HCT116 (cell line): ENCODE measurements around the gene MLH3. TPM values are rescaled to one million over a fixed set of nuclear protein-coding genes. Genes with fewer than 3 reads are reported as not detected.

Source experiments
- ATAC-seq: fragments of 200-7000 bp; cut with Tn5 transposase; 2 replicates; pipeline ENCODE4 v1.9.1; 2020; ENCODE audit warnings: mild to moderate bottlenecking, moderate library complexity
- BruUV-seq: library from RNA; stranded (reverse); fragments of 400-500 nt; replicated peaks from 2 replicates; lab custom pipeline; 2021; lab: Mats Ljungman, UMichigan
- CTCF ChIA-PET: fragments of 300-600 bp; sonication (Branson Sonifier 250); formaldehyde crosslinking; loops from one replicate; lab custom pipeline; 2021; ENCODE audit warnings: antibody characterized with exemption; lab: Charles Lee
- POLR2A ChIA-PET: fragments of 300-600, 350-600 bp; sonication (Branson Sonifier 250); formaldehyde crosslinking; loops from one replicate; lab custom pipeline; 2021; ENCODE audit warnings: antibody characterized with exemption; lab: Charles Lee
- RAD21 ChIA-PET, 2 experiments: fragments of 300-600 bp; sonication (Branson Sonifier 250); formaldehyde crosslinking; loops; one replicate each; lab custom pipeline; 2023; ENCODE audit warnings: low total read pairs in 2 of 2; ENCODE audit not compliant: uncharacterized antibody in 2 of 2, unreplicated experiment in 2 of 2, low non-redundant PET in 1 of 2; lab: Charles Lee
- DNase-seq: peaks from one replicate; pipeline ENCODE4 v3.0.0-alpha.2; 2010; ENCODE audit warnings: low read depth, low spot score
- H2AFZ ChIP-seq: fragments of 200-600 bp; shearing (Covaris generic), sonication (generic); 2 replicates; pipeline ENCODE4 v1.6.1; 2017; ENCODE audit warnings: low read depth, mixed run types, mixed read lengths, antibody characterized with exemption, low read length; ENCODE audit not compliant: poor library complexity, severe bottlenecking
- H3K27ac ChIP-seq: 2 replicates; pipeline ENCODE4 v1.5.1; 2012; ENCODE audit warnings: low read depth, low read length
- H3K27me3 ChIP-seq: fragments of 200-600 bp; sonication (generic); 2 replicates; pipeline ENCODE4 v1.6.1; 2016; ENCODE audit warnings: mixed run types, low read length, mixed read lengths; ENCODE audit not compliant: insufficient read depth
- H3K36me3 ChIP-seq, 2 experiments: fragments of 200-500 bp in 1 of 2; fragments of 200-600 bp in 1 of 2; sonication (Bioruptor generic) in 1 of 2; sonication (generic) in 1 of 2; 2 replicates each; pipeline versions ENCODE4 v1.5.1 to v1.6.1; 2014 to 2016; ENCODE audit warnings: low read length in 2 of 2, inconsistent platforms in 1 of 2, mixed read lengths in 1 of 2, mixed run types in 1 of 2; ENCODE audit not compliant: insufficient read depth in 2 of 2, control insufficient read depth in 1 of 2
- H3K4me1 ChIP-seq, 2 experiments: fragments of 200-600 bp in 1 of 2; sonication (generic) in 1 of 2; 2 replicates each; pipeline versions ENCODE4 v1.5.1 to v1.6.1; 2012 to 2017; ENCODE audit warnings: low read length in 2 of 2, inconsistent platforms in 1 of 2, mild to moderate bottlenecking in 1 of 2, mixed read lengths in 1 of 2, mixed run types in 1 of 2, moderate library complexity in 1 of 2; ENCODE audit not compliant: insufficient read depth in 2 of 2, control insufficient read depth in 1 of 2
- H3K4me2 ChIP-seq: fragments of 200-600 bp; sonication (generic); 2 replicates; pipeline ENCODE4 v1.6.1; 2017; ENCODE audit warnings: mixed run types, low read length, mixed read lengths
- H3K4me3 ChIP-seq, 2 experiments: fragments of 200-600 bp in 1 of 2; sonication (generic) in 1 of 2; replicated peaks in 1 of 2; 2 replicates each; pipeline ENCODE4 v1.5.1; 2011 to 2016; ENCODE audit warnings: low read length in 2 of 2, control low read depth in 1 of 2, low read depth in 1 of 2, mild to moderate bottlenecking in 1 of 2, mixed read lengths in 1 of 2, mixed run types in 1 of 2
- H3K79me2 ChIP-seq: fragments of 200-600 bp; sonication (generic); 2 replicates; pipeline ENCODE4 v1.6.1; 2017; ENCODE audit warnings: mild to moderate bottlenecking, mixed run types, low read length, moderate library complexity, mixed read lengths; ENCODE audit not compliant: insufficient read depth
- H3K9ac ChIP-seq: fragments of 200-600 bp; sonication (generic); 2 replicates; pipeline ENCODE4 v1.6.1; 2016; ENCODE audit warnings: low read length, mixed read lengths
- H3K9me2 ChIP-seq: fragments of 200-600 bp; sonication (generic), shearing (Covaris generic); 2 replicates; pipeline ENCODE4 v1.6.1; 2017; ENCODE audit warnings: mixed run types, mild to moderate bottlenecking, moderate library complexity; ENCODE audit not compliant: insufficient read depth
- H3K9me3 ChIP-seq, 2 experiments: fragments of 200-500 bp in 1 of 2; fragments of 200-600 bp in 1 of 2; sonication (Bioruptor generic) in 1 of 2; sonication (generic) in 1 of 2; 2 replicates each; pipeline ENCODE4 v1.6.1; 2014 to 2017; ENCODE audit warnings: low read length in 2 of 2, mixed read lengths in 2 of 2, inconsistent platforms in 1 of 2, low read depth in 1 of 2, mild to moderate bottlenecking in 1 of 2, mixed run types in 1 of 2, moderate library complexity in 1 of 2; ENCODE audit not compliant: control insufficient read depth in 1 of 2, insufficient read depth in 1 of 2
- H4K20me1 ChIP-seq: fragments of 200-600 bp; sonication (generic), shearing (Covaris generic); 2 replicates; pipeline ENCODE4 v1.6.1; 2017; ENCODE audit warnings: mixed run types, mild to moderate bottlenecking, moderate library complexity; ENCODE audit not compliant: insufficient read depth
- ATF3 ChIP-seq: IDR thresholded peaks from 2 replicates; pipeline ENCODE4 v1.6.1; 2012
- CBX3 ChIP-seq: IDR thresholded peaks from 2 replicates; pipeline ENCODE4 v1.6.1; 2012; ENCODE audit warnings: low read depth
- ELF1 ChIP-seq: IDR thresholded peaks from 2 replicates; pipeline ENCODE4 v1.6.1; 2012; ENCODE audit warnings: low read depth, borderline replicate concordance
- EZH2 ChIP-seq: fragments of 200-600 bp; sonication (generic); IDR thresholded peaks from 2 replicates; pipeline ENCODE4 v1.6.1; 2017; ENCODE audit warnings: antibody characterized with exemption, mixed run types
- EZH2phosphoT487 ChIP-seq: fragments of 200-600 bp; IDR thresholded peaks from 2 replicates; pipeline ENCODE4 v1.6.1; 2018; ENCODE audit warnings: antibody characterized with exemption, borderline replicate concordance
- JUND ChIP-seq: IDR thresholded peaks from 2 replicates; pipeline ENCODE4 v1.6.1; 2012
- POLR2A ChIP-seq: IDR thresholded peaks from 2 replicates; pipeline ENCODE4 v1.7.0; 2011; ENCODE audit warnings: borderline replicate concordance; ENCODE audit not compliant: insufficient read depth, insufficient read length; ENCODE audit errors: extremely low read depth
- POLR2AphosphoS5 ChIP-seq: IDR thresholded peaks from 2 replicates; pipeline ENCODE4 v1.6.1; 2011; ENCODE audit warnings: mild to moderate bottlenecking, low read depth, low read length, moderate library complexity
- RAD21 ChIP-seq: IDR thresholded peaks from 2 replicates; pipeline ENCODE4 v1.6.1; 2012; ENCODE audit warnings: low read depth, mild to moderate bottlenecking
- SP1 ChIP-seq: IDR thresholded peaks from 2 replicates; pipeline ENCODE4 v1.6.1; 2012; ENCODE audit warnings: low read depth
- SRF ChIP-seq: IDR thresholded peaks from 2 replicates; pipeline ENCODE4 v1.6.1; 2012; ENCODE audit warnings: low read depth
- TCF7L2 ChIP-seq: IDR thresholded peaks from 2 replicates; pipeline ENCODE4 v1.7.0; 2011; ENCODE audit warnings: borderline replicate concordance, inconsistent platforms; ENCODE audit not compliant: insufficient read depth, insufficient read length; ENCODE audit errors: extremely low read depth
- YY1 ChIP-seq: IDR thresholded peaks from 2 replicates; pipeline ENCODE4 v1.6.1; 2011; ENCODE audit warnings: low read length, low read depth, moderate library complexity, mild to moderate bottlenecking; ENCODE audit not compliant: insufficient replicate concordance; ENCODE audit errors: extremely low read depth
- ZFX ChIP-seq: fragments of 450-650 bp; IDR thresholded peaks from 2 replicates; pipeline ENCODE4 v1.6.1; 2017
- ZNF274 ChIP-seq: fragments of 200-500 bp; sonication (Bioruptor generic); IDR thresholded peaks from 2 replicates; pipeline ENCODE4 v1.6.1; 2014; ENCODE audit warnings: mild to moderate bottlenecking, low read depth, low read length, inconsistent platforms
- intact Hi-C: fragments of 100-400 bp; cut with micrococcal nuclease; formaldehyde crosslinking; loops from 2 replicates; pipeline ENCODE4 v1.10.0; 2022
- total RNA-seq: library from RNA; stranded (reverse); gene quantifications from one replicate; pipeline ENCODE4 v1.2.1, GENCODE V29; 2021; ENCODE audit not compliant: unreplicated experiment
- TF ChIP-seq, protein P1 (sequence below): IDR thresholded peaks from 2 replicates; pipeline ENCODE4 v1.6.1; 2012

MLH3 gene
- total RNA-seq, 1 experiment from 2014 or later = 14.7 TPM

DNA sequence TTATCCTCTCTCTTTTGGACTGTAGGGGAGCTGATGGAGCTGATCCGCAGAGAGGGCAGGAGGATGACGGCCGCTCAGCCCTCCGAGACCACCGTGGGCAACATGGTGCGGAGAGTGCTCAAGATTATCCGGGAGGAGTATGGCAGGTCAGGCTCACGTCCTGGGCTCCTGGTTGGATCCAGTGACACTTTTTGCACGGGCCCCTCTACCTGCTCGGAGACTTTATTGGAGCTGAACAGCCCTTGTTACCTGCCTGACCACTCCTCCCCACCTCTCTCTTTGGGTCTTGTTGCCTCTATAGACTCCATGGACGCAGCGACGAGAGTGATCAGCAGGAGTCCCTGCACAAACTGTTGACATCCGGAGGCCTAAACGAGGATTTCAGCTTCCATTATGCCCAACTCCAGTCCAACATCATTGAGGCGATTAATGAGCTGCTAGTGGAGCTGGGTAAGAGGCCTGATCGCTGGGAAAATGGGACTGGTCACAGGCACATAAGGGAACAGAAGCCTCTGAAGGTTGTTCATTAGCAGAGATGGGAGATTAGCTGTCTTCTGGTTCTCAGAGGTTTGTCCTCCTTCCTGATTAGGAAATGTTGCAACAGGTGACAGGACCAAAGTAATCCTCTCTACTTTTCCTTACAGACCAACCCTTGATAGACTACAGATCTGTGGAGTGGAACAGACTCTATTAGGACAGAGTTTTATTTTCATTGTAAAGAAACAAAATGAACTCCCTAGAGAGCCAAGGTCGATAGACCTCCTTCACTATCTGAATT, 47.8 kb downstream of the MLH3 start:
- H4K20me1 ChIP-seq = no peaks in the 10 kb centered on the region
- CTCF ChIA-PET = interaction anchor here (1.5 kb wide), 1 partner anchor 58 kb away, joined by 3 read pairs; no protein-coding TSS in a partner anchor
- no peaks in the 10 kb centered on the region for H3K9me3 ChIP-seq
- peaks cover 7 to 16% of the 10 kb centered on the region in 2 experiments for H3K4me1 ChIP-seq
- POLR2A ChIA-PET = interaction anchor here (0.8 to 1.2 kb wide), 2 partner anchors 48 to 75 kb away, joined by 3 read pairs; partner anchors contain the start of gene PGF
- no peak overlapping the region for H2AFZ ChIP-seq
- intact Hi-C loops = no loop called here
- no peaks in the 10 kb centered on the region for H3K27me3 ChIP-seq
- ATAC-seq (peak; percentile 6; the same call in 1 of the 2 replicates), DNase-seq (no peak)
- H3K9me2 ChIP-seq = no peaks in the 10 kb centered on the region
- peak overlapping the region; percentile 91 for H3K4me2 ChIP-seq
- H3K36me3 ChIP-seq = peaks cover 17 to 18% of the 10 kb centered on the region in 2 experiments; a peak in 3 of 4 replicates
- peak overlapping the region; percentile 95 to 96 for H3K4me3 ChIP-seq
- H3K9ac ChIP-seq = peak overlapping the region; percentile 77
- TSS peak; percentile 75 for BruUV-seq
- H3K79me2 ChIP-seq = peaks cover 21% of the 10 kb centered on the region
- peak overlapping the region; percentile 49 for H3K27ac ChIP-seq
- TF ChIP-seq ELF1 (no peak), ZFX (peak; percentile 11; the same call in 1 of the 2 replicates)
- TF ChIP-seq, all 23 proteins: peak for 1
- RAD21 ChIA-PET = interaction anchor here in 1 of 2 experiments (0.6 kb wide), 1 partner anchor 82 kb away, joined by 3 read pairs; no protein-coding TSS in a partner anchor

GRCh38 chr14:75002392-75003249, 48.6 kb downstream of the MLH3 start, which contains the start of gene EIF2B2:
TSS of gene EIF2B2 (plus strand) at chr14:75002921. CDS start at chr14:75002991, 70 bp downstream.
- H3K27ac ChIP-seq = peak within 1 kb of the TSS; percentile 52
- intact Hi-C loops = no loop called here
- ChIA-PET POLR2A (interaction anchor here (0.8 to 1.2 kb wide), 2 partner anchors 47 to 76 kb away, joined by 3 read pairs; partner anchors contain the start of gene PGF), CTCF (interaction anchor here (1.5 kb wide), 1 partner anchor 58 kb away, joined by 3 read pairs; no protein-coding TSS in a partner anchor), RAD21 (no interaction called here)
- DNase-seq (peak; percentile 92), ATAC-seq (peak; percentile 95)
- BruUV-seq = no TSS peak
- H3K79me2 ChIP-seq = peaks cover 21% of the 10 kb centered on the region
- peak within 1 kb of the TSS; percentile 95 to 96 for H3K4me3 ChIP-seq
- H3K36me3 ChIP-seq = peaks cover 15 to 18% of the 10 kb centered on the region in 2 experiments; a peak in 3 of 4 replicates
- H3K9me2 ChIP-seq = no peaks in the 10 kb centered on the region
- peaks cover 7 to 16% of the 10 kb centered on the region in 2 experiments for H3K4me1 ChIP-seq
- peak within 1 kb of the TSS; percentile 91 for H3K4me2 ChIP-seq
- H3K27me3 ChIP-seq = no peaks in the 10 kb centered on the region
- no peaks in the 10 kb centered on the region for H4K20me1 ChIP-seq
- H3K9me3 ChIP-seq = no peaks in the 10 kb centered on the region
- peak within 1 kb of the TSS; percentile 88 for H2AFZ ChIP-seq
- H3K9ac ChIP-seq = peak within 1 kb of the TSS; percentile 77
- TF ChIP-seq EZH2 (no peak), ATF3 (no peak), EZH2phosphoT487 (no peak), SRF (peak; percentile 89), TCF7L2 (peak; percentile 24), ZNF274 (no peak), POLR2A (peak; percentile 6), POLR2AphosphoS5 (peak; percentile 79), RAD21 (no peak), CBX3 (no peak), JUND (no peak), SP1 (peak; percentile 89), YY1 (peak; percentile 51)
- TF ChIP-seq, protein P1, sequence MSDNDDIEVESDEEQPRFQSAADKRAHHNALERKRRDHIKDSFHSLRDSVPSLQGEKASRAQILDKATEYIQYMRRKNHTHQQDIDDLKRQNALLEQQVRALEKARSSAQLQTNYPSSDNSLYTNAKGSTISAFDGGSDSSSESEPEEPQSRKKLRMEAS = peak; percentile 72; the same call in 1 of the 2 replicates
